Medulla oblongata (tissue), 1 donor: ENCODE results near the gene CLASRP.
"Not testable (repeated sequence)": the region's sequence is repeated elsewhere in the genome, so short reads cannot be mapped to it uniquely, and the experiment has no call there.

Experiments
- DNase-seq: peaks from one replicate; pipeline ENCODE4 v3.0.0-alpha.2; 2015; ENCODE audit errors: extremely low spot score

Gene CLASRP

DNA sequence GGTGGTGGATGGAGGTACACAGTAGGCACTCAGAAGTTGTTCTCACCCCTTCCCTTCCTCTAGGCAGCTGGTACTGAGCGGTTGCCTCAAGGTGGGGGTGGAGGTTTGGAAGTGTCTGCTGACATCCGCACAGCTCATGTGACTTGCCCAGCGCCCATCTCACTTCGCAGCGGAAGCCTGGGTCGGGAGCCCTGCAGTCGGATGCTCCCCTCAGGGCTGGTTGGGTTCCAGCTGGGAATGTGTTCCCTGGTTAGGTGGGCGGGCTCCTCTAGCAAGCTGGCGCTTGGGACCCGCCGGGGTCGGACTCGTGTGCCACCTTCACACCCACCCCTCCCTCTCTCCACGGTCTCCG, 64.3 kb downstream of the CLASRP start:
- DNase-seq: no peak

DNA sequence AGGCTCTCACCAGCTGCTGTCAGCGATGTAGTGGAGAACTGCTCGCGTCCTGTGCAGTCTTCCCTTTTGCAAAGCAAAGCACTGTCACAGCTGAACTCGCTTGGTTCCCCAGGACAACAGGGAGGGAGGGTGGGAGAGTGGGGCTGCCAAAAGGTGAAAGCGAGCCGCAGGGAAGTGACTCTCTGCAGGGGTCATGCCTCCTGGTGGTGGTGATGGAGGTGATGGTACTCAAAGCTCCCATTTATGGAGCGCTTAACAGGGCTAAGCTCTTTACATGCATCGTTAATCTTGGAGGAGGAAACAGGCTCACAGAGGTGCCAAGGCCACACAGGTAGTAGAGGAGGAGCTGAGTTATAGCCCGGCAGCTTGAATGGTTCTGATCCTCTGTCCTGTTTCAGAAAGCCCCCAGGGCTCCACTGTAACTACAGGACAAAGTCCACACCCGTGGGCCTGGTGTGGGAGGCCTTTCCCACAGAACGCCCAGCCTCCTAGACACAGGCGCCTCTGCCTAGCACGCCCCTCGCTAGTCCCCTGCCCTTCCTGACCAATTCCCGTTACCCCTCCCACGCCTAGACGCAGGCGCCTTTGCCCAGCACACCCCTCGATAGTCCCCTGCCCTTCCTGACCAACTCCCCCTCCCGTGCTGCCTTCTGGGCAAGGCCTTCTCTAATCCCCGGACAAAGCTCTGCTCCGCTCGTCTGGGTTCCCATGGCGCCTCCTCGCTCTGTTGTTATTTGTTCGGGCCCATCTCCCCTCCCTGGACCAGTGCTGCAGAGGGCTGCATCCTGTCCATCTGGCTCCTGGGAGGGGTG, 64.9 kb downstream of the CLASRP start:
- no peak for DNase-seq

DNA sequence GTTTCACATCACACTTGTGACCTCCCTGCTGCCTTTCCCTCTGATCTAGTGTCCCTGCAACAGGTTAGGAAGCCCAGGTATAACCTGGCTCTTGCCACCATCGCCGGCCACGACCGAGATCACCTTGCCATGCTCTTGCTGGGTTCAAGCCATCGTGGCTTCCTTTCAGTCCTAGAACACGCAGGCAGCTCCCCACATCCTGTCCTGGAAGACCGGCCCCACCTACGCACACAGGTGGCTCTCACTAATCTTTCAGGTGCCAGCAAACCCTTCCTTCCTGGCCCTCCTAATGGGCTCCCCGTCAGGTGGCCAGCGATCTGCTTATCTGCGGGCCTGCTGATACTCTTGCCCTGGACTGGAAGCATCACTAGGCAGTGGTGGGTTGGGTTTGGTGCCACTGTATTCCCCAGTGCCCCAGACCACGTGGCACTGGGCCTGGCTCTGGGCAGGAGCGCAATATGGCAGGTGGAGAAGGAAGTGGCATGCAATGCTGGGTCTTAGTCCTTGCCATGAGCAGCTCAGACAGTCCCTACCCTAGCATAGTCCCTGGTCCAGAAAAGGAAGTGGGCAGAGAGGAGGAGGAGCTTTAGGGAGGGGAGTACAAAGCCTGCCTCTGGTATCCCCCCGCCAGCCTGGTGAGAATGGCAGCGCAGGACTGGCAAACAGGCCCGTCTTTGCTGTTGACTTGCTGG, 66.0 kb downstream of the CLASRP start:
- no peak for DNase-seq

DNA sequence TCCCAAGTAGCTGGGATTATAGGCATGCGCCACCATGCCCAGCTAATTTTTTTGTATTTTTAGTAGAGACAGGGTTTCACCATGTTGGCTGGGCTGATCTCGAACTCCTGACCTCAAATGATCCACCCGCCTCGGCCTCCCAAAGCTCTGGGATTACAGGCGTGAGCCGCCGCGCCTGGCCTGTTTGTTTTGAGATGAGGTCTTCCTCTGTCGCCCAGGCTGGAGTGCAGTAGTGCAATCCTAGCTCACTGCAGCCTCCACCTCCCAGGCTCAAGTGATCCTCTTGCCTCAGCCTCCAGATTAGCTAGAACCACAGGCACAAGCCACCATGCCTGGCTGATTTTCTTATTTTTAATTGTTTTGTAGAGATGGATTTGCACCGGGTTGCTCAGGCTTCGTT, 67.5 kb downstream of the CLASRP start:
- not testable (repeated sequence) for DNase-seq

DNA sequence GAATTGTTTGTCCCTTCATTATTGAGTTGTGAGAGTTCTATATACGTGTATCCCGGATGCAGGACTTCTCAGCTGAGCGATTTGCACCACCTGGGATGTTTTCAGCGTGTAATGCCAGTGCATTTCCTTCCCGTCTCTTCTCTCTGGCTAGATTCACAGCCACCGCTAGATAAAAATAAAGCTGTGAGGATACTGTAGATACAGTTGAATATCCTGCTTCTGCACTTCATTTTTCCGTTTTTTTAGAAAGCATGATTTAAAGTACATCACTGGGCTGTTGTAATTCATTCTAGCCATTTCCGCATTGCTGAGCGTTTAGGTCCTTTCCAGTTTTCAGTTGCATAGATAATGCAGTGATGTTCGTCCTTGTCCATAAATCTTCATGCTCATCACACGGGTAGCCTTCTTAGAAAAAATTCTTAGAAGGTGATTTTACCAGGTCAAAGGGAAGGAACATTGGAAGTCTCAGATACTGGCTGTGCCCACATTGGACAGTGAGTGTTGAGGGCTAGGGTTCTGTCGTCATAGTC, 68.8 kb downstream of the CLASRP start:
- DNase-seq: no peak

DNA sequence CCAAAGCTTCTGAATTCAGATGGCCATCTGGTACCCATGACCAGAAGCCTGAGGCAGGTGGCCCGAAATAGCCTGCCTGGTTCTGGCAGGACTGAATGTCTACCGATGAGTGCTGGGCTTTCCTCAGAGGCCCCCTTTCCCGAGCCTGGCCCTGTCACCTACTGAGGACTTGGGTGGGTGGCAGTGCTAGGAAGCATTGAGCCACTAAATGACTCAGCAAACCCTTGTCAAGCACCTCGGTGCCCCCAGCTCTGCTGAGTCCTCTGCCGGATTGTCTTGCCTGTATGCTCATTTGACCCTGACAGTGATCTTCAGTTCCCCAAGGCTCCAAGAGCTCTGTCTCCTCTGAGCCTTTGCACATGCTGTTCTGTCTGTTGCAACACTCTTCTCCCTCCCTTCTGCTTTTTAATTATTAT, 72.0 kb downstream of the CLASRP start:
- no peak for DNase-seq

DNA sequence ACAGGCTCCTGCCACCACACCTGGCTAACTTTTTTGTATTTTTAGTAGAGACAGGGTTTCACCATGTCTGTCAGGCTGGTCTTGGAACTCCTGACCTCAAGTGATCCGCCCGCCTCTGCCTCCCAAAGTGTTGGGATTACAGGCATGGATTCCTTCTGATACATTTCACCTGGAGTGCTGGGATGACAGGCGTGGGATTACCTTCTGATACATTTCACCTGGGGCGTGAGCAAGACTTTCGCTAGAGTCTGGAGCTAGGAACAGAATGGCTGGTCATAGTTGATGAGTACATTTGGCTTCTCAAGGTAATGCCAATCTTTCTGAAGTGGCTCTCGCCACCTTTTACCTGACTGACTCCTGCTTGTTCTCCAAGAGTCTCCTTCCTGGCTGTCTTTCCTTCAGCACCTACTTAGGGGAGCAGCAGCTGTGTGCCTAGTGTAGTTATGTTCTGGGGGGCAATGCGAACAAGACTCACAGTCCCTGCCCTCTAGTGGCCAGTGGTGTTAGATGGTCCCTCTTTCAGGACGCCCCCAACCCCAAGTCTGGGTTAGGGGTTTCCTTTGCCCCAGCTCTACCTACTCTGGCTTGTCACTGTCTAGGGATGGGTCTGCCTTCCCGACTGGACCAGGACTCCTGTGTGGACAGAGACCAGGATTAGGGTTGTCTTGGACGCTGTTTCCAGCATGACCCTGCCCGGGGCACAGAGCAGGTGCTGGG, 73.4 kb downstream of the CLASRP start:
- DNase-seq: no peak

DNA sequence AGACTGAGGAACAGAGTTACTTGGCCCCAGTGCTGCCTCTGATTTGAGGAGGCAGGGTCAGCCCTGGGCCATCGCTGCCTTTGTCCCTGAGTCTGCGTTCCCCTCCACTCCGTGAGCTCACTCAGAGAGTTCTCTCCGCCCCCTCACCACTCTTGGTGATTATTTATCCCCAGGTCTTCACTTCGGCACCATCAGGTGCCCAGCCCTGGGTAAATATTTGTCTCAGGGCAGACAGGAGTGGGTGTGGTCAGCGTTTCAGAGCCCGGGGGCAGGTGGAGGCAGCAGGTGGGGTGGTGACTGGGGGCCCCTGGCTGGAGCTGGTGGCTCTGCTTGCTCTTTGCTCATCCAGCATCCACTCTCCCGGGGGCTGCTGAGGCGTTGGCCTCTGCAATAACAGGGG, 74.8 kb downstream of the CLASRP start:
- DNase-seq: no peak

DNA sequence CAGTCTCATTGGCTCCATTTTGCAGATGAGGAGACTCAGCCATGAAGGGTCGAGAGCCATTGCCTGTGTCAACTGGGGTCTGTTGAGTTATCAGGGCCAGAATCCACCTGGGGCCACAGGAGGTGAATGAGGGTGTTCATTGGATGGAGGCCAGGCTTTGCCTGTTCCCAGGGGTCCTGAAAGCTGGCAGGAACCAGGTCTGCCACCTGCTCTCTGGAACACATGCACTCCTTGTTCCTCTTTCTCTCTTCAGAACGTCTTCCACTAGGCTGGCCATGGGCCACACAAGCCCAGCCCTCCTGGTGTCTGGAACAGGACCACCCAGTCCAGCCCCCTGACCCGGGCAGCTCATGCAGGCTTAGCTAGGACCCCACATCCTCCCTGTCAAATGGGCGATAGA, 75.3 kb downstream of the CLASRP start:
- DNase-seq: no peak

DNA sequence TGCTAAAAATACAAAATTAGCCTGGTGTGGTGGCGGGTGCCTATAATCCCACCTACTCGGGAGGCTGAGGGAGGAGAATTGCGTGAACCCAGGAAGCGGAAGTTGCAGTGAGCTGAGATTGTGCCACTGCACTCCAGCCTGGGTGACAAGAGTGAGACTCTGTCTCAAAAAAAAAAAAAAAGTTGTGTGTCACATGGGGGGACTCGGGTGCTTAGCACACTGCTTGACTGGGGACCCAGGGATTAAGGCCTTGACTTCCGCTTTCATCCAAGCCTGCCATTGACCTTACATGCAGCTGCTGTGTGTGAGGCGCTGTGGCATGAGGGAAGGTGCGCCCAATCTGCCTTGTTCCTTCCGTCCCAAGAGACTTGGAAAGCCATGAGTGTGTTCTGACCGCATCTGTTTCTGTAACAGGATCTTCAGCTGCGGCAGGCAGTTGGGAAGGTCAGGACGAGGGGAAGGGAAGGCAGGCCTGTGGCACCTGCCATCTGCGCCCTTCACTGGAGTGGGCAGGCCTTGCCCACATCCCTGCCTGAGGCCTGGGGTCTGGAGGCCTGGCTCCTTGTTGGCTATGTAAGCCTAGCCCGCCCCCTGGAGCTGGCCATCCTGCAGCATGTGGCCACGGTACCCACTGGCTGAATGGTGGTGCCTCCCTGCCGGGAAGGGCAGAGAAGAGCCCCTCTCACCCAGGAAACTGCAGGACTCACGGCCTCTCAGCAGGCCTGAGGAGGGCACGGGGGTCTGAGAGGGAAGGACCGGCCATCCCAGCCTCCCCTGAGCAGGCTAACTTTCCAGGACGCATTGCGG, 77.2 kb downstream of the CLASRP start:
- DNase-seq: no peak

DNA sequence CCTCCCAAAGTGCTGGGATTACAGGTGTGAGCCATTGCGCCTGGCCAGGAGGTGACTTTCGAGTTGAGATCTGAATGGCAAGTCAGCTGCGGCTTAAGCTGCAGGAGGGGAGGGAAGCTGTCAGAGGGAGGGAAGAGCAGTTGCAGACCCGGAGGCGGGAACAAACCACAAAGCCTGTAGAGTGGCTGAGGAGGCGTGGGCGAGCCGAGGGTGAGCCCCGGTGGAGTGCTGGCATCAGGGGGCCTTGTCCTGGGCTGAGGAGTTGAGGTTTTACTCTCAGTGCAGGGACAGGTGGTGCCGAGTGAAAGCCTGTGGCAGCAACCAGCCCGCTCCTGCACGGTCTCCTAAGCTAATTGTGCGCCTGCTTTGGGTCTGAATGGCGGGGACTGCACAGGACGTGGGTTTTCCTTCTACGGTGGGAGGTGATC, 78.3 kb downstream of the CLASRP start:
- DNase-seq: no peak

DNA sequence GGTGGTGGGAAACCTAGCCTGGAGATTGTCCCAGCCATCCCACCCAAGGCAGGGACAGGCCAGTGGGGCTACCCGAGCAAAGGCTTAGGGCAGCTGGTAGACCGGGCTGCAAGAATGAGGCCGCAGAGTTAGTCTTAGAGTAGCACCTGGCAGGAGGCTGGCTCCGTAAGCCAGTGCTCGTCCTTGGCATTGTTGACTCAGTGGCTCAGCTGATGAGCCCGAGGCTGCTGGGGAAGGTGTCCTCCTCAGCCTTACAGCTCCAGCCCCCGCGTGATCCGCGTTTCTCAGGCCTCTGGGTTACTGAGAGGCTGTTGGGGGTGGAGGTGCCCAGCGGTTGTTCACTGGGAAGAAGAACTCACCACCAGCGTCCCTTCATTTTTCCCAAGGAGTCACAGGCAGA, 78.8 kb downstream of the CLASRP start:
- DNase-seq: no peak

DNA sequence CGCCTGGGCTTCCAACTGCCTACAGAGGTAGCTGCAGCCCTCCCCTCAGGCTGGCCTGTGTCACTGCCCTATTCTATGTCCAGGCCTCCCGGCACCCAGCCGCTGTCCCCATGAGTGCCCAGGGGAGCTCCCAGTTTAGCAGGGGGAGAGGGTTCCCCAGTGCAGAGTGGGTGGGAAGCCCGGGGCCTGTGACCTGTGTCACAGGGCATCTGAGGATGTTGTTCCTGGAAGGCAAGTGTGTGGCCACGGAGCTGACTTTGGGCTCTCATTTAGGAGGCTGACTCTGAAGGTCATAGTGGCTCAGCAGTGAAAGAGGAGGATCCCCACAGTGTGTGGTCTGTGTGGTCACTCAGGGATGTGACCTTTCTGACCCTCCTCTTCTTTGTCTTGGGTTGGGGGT, 79.3 kb downstream of the CLASRP start:
- no peak for DNase-seq

DNA sequence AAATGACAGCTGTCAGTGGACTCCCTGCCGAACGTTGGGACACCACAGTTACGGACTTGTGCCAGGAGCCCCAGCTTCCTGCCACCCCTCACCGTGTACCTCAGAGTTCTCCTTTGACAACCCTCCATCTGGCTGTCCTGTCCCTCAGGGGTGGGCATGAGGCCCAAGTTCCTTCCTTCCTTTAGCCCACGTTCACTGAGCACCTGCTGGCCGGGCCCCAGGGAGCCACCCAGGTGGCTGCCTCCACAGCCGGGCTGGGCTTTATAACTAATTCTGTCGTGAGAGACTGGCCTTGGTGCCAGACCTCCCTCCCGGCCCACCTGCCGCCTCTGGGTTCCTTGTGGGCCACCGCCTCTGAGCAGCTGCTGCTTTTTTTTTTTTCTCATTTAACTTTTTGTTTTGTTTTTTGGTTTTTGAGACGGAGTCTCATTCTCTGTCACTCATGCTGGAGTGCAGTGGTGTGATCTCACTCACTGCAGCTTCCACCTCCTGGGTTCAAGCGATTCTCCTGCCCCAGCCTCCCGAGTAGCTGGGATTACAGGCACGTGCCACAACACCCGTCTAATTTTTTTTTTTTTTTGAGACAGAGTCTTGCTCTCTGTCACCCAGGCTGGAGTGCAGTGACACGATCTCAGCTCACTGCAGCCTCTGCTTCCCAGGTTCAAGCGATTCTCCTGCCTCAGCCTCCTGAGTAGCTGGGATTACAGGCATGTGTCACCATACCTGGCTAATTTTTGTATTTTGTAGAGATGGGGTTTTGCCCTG, 79.9 kb downstream of the CLASRP start:
- not testable (repeated sequence) for DNase-seq

DNA sequence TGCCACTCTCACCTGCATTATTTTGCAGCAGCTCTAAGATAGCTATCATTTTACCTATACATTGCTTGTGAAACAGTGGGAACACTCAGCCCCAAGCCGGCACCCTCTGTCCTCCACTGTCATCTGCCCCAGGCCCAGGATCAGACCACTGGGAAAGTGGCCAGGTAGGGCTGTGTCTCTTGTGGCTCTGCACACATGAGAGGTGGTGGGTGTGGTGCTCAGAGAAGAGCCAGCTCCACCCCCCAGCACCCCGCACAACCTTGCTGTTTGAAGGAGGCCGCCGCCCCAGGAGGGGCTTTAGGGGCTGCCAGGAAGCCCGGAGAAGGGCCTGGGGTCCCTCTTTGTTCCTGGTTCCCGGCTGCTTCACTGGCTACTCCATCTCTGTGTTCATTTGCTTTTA, 80.7 kb downstream of the CLASRP start:
- DNase-seq: no peak
